NCI-H526 (cell line): Measurements from ENCODE around the gene STX4.
A peak's percentile ranks its signal among the peaks of the same experiment; 100 is the strongest.
"Not testable (repeated sequence)": the region's sequence is repeated elsewhere in the genome, so short reads cannot be mapped to it uniquely, and the experiment has no call there.

Experiments used
- DNase-seq, 2 experiments: peaks; one replicate each; lab custom pipeline; 2025; lab: John Stamatoyannopoulos, UW

The STX4 gene

DNA sequence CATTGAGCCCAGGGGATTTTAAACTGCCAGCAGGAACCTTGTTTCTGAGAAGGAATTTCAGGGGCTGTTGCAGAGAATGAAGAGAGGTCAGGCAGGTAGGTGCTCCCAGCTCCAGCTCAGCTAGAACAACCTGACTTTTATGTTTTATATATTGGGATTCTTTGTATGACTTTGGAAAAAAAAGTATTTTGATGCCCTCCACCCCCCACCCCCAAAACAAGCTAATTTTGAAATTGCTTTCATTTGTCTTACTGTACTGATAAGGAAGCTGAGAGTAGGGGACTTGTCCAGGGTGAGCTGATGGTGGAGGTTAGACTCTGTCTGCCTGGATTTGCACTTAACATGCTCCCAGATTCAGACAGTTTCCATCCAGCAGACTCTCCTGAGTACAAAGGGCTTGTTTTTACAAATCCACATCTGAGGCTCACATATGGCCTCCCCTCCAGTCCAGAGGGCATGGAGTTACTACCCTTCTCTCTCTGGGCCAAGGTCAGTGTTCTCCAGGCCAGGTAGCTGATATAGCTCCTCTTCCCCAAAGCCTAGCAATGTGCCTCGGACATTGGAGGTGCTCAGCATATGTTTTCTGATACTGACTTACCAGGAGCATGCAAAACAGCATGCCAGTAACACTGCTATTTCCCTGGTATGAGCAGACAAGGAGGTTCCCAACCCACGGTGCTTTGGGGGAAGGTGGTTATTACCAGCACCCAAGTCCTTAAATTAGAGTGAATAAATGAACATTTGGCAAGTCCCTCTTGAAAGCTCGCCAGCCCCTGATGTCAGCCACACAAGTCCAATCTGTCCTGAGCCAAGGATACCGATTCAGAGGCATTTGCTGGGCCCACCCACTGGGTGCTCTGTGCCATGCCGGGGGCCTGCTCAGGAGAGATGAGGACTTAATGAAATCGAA lies 34.3 kb upstream of the STX4 start:
- DNase-seq, result peak in 1 of 2 experiments; percentile 18

DNA sequence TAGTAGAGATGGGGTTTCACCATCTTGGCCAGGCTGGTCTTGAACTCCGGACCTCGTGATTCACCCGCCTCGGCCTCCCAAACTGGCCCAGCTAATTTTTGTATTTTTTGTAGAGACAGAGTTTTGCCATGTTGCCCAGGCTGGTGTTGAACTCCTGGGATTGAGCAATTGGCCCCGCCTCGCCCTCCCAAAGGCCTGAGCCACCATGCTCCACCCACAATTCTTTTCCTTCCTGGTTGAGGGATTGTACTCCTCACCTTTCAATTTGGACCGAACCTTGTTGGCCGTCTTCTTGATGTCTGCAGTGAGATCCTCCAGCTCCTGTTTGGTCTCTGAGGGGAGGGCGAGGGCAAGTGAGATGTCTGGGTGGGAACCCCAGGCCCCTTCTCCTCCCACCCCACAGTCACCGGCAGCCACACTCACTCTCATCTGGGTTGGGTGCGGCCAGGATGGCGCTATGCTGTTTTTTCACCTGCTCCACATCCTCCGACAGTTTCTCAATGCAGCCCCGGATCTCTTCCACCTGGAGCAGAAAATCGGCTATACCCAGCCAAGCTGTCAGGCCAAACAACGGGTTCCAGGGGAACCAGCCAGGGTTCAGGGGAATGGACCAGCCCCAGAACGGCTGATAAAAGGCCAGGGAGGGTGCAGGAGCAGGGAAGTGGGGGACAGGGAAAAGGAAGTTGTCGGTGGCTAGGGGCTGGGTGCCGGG lies 32.5 kb upstream of the STX4 start:
- no peak for DNase-seq

DNA sequence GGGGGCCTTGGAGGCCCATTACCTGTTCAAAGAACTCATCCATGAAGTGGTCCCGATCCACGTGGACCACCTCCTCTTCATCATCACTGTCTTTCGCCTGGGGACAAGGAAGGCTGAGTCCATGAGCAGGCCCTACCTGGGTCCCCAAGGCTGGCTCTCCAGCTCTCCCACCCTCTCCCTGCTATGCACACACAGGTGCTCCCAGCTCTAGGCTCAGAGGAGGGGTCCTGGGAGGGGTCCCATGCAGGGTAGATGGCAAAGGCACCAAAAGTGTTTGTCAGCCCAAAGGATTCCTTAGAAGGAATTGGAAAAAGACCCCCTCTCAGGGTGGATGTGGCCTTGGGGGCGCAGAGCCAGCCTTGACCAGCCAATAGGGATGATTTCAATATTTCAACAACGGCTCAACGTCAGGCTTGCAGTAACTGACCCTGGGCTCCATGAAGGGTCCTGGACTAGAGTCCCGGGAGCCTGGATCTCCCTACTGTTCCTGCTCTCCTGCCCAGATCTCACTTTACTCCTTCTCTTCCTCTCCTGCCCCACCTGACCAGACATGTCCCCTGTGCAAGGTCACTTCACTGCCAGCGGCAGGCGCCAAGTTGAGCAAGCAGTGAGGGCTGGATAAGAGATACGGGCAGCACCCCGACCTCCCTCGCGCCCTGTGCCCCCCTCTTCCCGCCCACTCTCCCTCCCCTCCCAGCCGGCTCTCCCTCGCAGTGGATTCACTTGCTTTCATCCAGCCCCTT lies 31.7 kb upstream of the STX4 start:
- no peak for DNase-seq

DNA sequence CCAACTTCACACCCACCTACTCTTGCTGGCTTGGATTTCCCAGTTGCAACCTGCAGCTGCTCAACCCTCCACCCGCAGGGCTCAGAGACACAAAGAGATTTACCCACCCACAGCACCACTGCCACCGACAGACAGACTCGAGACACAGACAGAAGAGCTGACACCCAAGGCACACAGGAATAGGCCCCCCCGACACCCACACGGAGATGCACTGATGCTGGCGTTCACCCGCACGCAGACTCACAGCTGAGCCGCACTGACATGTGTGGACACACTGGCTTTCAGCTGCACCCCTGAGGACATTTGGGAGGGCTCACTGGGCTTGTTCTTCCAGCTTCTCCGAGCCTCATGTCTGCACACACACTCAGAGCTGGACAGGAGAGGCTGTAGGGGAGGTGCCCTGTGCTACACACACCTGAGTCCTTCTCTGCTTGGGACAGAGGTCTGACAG lies 31.1 kb upstream of the STX4 start:
- no peak for DNase-seq

DNA sequence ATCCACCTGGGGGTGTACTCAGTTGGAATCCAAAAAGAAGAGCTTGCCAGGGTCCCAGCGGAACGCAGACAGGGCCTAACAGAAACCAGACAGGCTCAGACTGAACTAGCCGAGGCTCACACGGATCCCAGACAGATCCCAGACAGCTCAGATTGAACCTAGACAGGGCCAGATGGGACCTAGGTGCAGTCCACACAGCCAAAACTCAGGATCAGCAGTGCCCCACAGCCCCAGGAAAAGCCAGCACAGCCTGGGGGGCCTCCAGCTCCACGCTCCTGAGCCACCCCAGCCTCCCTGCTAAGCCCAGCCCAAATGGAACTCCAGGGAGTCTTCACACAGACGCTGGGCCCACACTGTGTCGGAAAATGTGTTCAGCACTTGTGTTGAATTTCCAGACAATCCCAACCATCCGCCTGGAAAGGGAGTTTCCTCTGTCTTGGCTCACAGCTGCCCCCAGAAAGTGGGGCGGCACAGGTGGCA lies 30.5 kb upstream of the STX4 start:
- no peak for DNase-seq

DNA sequence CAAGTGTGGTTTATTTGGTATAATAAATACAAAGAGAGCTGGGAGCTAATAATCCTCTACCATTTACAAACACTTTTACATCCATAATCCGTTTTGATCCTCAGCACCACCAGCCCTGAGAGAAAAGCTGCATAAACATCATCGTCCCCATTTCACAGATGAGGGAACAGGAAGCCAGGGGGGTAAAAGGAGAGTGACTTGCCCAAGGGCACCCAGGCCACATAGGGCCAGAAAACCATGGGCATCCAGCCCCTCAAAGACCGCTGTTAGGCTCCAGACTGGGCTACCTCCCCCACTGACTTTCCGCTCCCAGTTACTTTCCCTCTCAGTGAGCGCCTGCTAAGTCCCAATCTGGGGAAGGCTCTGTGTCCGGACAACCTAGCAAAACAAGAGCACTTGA lies 29.6 kb upstream of the STX4 start:
- no peak for DNase-seq

DNA sequence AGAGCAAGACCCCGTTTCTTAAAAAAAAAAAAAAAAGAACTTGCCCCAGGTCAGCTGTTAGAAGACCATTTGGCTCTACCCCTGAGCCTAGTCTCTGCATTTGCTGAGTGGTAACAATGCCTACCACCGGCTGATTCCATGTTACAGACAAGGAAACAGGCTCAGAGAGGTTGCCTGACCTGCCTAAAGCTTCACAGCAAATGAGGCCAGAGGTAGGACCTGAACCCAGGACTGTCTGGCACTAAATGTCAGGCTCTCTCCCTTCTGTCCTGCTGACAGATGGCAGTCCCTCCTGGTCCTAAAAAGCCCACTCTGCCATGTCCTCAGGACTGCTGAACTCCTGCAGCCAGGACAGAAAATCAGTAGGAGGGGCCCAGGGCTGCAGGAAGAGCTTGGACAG lies 28.7 kb upstream of the STX4 start:
- DNase-seq, result no peak

DNA sequence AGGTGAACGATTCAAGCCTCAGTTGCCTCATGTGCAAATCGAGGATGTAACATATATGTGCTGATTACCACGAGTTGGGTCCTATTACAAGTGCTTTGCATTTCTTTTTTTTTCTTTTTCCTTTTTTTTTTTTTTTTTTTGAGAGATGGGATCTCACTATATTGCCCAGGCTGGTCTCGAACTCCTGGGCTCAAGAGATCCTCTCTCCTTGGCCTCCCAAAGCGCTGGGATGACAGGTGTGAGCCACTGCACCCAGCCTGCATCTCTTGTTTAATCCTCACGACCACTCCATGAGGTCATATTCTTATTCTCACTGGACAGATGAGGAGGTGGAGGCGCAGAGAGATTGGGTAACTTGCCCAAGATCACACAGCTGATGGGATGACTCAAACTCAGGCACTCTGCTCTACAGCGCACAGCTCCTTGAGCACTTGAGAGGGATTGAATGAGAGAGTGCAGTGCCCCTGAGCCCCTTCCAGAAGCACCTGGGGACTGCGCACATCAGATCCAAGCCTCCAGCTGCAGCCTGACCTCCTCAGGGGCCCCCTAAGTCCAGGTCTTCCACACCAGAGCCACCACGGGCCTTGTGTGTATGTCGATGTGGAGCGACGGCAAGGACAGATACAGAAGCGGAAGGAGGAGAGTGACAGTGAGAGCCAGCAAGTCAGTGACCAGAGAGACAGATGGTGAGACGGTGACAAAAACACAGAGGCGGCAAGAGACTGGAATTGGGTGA lies 27.8 kb upstream of the STX4 start:
- DNase-seq, result no peak

DNA sequence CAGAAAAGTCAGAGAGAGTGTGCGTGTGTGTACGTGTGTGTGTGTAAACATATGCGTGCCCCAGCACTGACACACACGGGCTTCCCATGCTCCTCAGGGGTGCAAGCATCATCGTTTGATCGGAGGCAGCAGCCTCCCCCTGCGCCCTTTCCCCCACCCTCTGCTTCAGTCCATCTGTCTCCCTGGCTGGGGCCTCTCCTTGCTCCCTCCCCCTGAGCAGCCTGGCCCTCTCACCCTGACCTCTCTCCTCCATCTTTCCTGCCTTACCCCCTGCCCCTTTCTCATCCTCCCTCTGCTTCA lies 27.3 kb upstream of the STX4 start:
- no peak for DNase-seq

DNA sequence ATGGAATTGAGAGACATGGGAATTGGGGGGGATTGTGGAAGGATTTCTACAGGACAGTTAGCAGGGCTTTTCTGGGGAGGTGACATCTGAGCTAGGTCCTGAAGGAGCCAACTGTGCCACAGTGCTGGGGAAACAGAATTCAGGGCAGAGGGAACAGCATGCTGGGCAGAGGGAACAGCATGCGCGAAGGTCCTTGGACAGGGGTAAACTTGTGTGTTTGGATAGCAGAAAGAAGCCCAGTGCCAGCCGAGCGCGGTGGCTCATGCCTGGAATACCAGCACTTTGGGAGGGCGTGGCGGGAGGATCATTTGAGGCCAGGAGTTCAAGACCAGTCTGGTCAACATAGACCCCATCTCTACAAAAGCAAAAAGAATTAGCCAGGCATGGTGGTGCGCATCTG lies 26.8 kb upstream of the STX4 start:
- no peak for DNase-seq

DNA sequence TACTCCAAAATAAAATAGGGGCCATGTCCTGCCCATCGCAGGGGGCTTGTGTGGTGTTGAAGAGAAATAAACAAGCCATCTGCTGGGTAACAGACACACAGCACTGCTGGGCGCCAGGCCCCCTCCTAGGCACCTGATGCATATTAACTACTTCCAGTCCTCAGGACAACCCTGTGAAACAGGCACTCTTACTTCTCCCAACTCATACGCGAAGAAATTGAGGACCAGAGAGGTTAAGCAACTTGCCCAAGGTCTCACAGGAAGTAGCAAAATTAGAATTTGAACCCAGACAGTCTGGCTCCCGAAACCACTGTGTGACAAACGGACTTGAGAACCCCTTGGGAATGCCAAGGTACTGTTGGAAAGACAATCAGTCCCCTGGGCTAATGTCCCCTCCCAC lies 25.7 kb upstream of the STX4 start:
- DNase-seq, result no peak

DNA sequence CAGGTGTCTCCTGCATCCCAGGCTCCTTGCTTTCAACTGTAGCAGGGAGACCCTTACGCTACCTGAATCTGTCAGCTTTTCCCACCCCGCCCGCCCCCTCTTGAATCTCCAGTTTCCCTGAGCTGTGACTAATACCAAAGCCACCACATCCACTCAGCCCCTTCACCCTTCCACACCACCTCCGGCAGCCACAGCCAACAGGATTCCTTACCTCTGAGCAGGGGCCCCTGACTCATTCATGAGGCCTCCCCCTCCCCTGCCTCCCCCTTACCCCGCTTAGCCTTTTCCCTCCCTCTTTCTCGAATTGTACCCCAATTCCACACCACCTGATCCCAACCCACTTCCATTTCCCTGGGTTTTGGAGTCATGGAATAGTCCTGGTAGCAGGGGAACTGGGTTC lies 25.2 kb upstream of the STX4 start:
- no peak for DNase-seq

DNA sequence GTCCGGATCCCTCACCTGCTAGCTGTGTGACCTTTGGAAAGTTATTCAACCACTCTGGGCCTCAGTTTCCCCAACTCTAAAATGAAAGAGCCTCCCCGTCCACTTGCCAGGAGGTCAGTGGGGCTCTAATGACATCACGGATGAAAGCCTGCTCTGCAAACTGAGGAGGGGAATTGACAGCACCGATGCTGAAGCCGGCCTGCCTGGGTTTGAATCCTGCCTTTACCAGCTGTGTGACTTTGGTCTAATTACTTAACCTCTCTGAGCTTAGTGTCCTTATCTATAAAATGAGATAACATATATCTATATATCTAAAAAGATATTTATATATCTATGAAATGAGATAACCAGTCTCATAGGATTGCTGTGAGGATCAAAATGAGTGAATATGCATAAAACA lies 24.8 kb upstream of the STX4 start:
- no peak for DNase-seq

DNA sequence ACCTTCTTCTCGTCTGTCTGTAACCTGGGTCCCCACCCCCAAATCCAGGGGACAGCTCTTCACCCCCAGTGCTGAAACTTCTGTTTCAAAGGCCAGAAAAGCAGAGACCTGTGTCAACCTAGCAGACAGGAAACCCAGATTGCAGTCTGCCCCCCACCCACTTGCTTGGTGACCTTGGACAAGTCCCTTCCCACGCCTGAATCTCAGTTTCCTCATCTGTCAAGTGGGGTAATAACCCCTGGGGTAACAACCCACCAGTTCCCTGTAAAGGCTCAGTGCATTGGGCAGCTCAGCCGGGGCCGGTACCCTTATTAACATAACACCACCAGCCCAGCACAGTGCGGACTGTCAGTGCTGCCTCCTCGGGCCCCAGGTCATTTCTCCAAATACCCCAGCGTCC lies 24.2 kb upstream of the STX4 start:
- no peak for DNase-seq

DNA sequence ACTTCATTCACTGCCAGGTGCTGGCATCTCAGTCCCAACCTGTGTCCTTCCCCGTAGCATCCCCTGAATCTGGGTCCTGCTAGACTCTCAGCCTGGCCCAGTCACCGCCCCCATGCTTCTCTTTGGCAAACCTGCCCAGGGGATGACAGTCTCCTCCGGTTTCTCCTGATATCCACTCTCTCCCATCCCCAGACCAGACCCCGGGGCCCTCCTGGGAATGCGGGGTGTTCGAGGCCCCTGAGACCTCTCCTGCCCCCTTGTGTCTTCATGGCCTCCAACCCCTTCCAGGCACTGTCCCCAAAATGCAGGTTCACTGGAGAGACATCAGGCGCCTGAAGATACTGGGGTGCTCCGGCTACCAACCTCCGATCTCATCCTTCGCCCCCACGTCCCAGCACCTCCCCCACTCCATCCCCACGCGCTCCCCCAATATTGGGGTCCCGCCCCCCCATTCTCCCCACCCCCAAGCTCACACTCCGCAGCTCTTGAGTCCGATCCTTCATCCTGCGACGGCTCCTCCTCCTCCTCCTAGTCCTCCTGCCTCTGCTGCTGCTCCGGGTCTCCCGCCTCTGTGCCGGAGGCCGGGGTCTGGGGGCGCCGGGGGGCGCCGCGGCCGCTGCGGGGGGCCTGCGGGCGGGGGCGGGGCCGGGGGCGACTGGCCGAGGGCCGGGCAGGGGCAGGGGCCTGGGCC lies 23.3 kb upstream of the STX4 start:
- peak in 1 of 2 experiments; percentile 15 for DNase-seq

DNA sequence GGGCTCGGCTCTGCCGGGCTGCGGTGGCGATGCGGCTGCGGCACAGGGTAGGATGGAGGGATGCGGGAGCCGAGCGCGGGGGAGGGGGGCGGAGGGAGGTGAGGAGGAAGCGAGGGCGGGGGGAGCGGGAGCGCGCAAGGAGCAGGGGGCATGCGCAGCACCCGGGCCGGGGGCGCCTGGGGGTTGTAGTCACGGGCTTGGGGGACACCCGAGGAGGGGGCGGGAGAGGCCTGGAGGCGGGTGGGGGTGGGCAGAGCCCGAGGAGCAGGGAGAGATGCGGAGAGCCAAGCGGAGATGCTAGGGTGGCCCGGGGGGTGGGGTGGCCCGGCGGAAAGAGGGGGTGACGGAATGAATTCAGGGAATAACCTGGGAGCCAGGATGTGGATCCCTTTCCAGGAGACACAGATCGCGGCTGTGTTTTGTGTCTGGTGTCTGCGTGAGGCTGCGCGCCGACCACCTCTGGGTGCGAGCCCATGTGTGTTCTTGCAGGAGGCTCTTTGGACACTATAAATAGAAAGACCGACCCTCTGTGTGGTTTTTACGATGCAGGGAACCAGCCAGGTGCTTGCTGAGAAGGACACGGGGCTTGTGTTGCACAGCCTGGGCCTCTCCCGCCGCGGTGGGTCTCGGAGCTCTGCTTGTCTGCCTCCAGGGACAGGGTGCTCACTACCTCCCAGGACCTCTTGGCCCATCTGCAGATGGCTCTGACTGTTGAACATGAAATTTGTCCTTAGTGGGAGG lies 22.6 kb upstream of the STX4 start, which contains the start of gene STX1B:
TSS of gene STX1B (minus strand) at position 54 of the 741 bp plus-strand sequence. CDS start 242 bp downstream, outside the sequence.
- peak in 1 of 2 experiments; percentile 64 for DNase-seq

DNA sequence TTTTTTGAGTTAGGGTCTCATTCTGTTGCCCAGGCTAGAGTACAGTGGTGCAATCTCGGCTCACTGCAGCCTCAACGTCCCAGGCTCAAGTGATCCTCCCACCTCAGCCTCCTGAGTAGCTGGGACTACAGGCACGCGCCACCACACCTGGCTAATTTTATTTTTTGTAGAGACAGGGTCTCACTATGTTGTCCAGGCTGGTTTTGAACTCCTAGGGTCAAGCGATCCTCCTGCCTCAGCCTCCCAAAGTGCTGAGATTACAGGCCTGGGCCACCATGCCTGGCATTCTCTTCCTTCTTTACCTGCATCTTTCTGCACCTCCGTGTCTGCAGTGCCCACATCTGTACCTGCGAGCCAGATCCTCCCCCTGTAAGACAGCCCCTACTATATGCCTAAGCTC lies 21.5 kb upstream of the STX4 start:
- not testable (repeated sequence) for DNase-seq

DNA sequence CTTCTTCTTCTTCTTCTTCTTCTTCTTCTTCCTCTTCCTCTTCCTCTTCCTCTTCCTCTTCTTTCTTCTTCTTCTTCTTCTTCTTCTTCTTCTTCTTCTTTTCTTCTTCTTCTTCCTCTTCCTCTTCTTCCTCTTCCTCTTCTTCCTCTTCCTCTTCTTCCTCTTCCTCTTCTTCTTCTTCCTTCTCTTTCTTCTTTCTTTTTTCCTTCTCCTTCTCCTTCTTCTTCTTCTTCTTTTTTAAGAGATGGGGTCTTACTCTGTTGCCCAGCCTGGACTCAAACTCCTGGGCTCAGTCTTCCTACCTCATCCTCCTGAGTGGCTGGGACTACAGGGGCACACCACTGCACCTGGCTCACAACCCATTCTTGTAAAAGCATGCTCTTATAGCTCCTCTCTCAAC lies 20.1 kb upstream of the STX4 start:
- DNase-seq, result not testable (repeated sequence)

DNA sequence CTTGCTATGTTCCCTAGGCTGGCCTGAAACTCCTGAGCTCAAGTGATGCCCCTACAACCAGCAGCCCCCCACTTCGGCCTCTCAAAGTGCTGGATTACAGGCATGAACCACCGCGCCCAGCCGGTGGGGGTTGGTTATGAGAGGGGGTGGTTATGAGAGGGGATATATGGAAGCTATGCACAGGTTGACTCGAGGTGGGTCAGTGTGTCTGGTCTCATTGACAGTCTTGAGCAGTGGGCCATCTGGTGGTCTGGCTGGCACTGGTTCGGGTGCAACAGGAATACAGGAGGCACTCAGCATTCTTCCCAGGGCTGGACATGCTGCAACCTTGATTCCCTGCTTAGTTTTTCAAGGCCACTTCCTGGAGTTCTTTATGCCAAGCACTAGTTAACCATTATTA lies 17.3 kb upstream of the STX4 start:
- DNase-seq, result no peak

DNA sequence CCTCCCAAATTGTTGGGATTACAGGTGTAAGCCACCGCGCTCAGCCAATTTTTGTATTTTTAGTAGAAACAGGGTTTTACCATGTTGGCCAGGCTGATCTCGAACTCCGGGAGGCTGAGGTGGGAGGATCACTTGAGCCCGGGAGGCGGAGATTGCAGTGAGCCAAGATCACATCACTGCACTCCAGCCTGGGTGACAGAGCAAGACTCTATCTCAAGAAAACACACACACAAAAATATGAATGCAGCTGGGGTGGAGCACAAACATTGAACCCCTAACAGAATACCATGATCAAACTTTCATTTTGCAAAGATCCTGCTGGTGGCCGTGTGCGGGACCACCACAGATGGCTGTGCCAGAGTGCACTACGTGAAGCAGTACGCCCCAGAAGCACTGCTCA lies 15.6 kb upstream of the STX4 start:
- DNase-seq, result not testable (repeated sequence)
